Thyroid gland (tissue), 4 donors: Measurements from ENCODE around the gene SLC22A14. TPM values are rescaled to one million over a fixed set of nuclear protein-coding genes. Genes with fewer than 3 reads are reported as not detected.

ENCODE experiments used
- DNase-seq, 2 donors: peaks; one replicate each; pipeline ENCODE4 v3.0.0-alpha.2; 2019
- H3K27ac ChIP-seq, 3 donors: fragments of 200-600 bp; sonication (generic); 1 replicate in 2 of 3; 2 replicates in 1 of 3; pipeline ENCODE4 v1.5.1; 2016 to 2019; ENCODE audit warnings: mild to moderate bottlenecking in 1 of 3, moderate library complexity in 1 of 3
- H3K27me3 ChIP-seq: fragments of 200-600 bp; sonication (generic); one replicate; pipeline ENCODE4 v1.5.1; 2019
- H3K36me3 ChIP-seq, 2 donors: fragments of 200-600 bp; sonication (generic); one replicate each; pipeline ENCODE4 v1.5.1; 2016 to 2019
- H3K4me1 ChIP-seq, 2 donors: fragments of 200-600 bp; sonication (generic); one replicate each; pipeline ENCODE4 v1.5.1; 2017 to 2019
- H3K4me3 ChIP-seq, 3 donors: fragments of 200-600 bp; sonication (generic); replicated peaks in 1 of 3; 1 replicate in 2 of 3; 2 replicates in 1 of 3; pipeline ENCODE4 v1.5.1; 2016; ENCODE audit warnings: mild to moderate bottlenecking in 1 of 3
- H3K9me3 ChIP-seq: fragments of 200-600 bp; sonication (generic); one replicate; pipeline ENCODE4 v1.5.1; 2017
- POLR2A ChIP-seq, 2 donors: fragments of 450-650 bp; IDR thresholded peaks; one replicate each; pipeline ENCODE4 v1.6.1; 2017; ENCODE audit warnings: antibody characterized with exemption in 2 of 2, mild to moderate bottlenecking in 2 of 2, moderate library complexity in 1 of 2
- WGBS, 2 donors: methylation state at CpG; one replicate each; pipeline ENCODE4 v1.1.5; 2017; 5-methylcytosine and 5-hydroxymethylcytosine counted together
- intact Hi-C: fragments of 100-400 bp; cut with DNase I; formaldehyde crosslinking; loops from one replicate; pipeline ENCODE4 v1.15.1; 2023
- total RNA-seq, 4 donors: library from RNA; depleted of rRNA; stranded (reverse); fragments of >200 nt; gene quantifications; one replicate each; pipeline ENCODE4 v1.2.3, GENCODE V29; 2016
- TF ChIP-seq, protein P1 (sequence below), 6 experiments: fragments of 200-600 bp in 3 of 6; fragments of 450-650 bp in 3 of 6; sonication (generic) in 3 of 6; IDR thresholded peaks; one replicate each; pipeline ENCODE4 v1.5.1; 2016 to 2019; ENCODE audit warnings: antibody characterized with exemption in 6 of 6, mild to moderate bottlenecking in 2 of 6, inconsistent platforms in 1 of 6, moderate library complexity in 1 of 6

SLC22A14 gene
- total RNA-seq, 4 donors from 2014 or later: not detected

DNA sequence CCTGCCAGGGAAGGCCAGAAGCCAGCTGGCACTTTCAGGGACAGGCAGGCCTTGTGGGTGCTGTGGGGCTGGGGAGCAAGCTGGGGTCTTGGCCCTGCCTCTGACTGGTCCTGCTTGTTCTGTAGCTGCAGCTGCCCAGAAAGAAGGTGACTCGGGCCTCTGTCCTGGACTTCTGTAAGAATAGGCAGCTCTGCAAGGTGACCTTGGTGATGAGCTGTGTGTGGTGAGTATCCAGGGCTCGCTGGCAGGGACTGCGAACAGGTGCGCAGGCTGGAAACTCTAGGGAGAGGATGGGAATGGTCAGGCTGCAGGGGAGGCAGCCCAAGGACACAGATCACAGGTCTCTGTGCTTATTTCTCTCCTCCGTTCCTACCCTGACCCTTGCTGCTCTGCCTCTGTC is 31.2 kb downstream of the SLC22A14 start:
- no peaks in the 10 kb centered on the region for H3K27me3 ChIP-seq
- no peak overlapping the region for H3K4me3 ChIP-seq
- TF ChIP-seq, protein P1, sequence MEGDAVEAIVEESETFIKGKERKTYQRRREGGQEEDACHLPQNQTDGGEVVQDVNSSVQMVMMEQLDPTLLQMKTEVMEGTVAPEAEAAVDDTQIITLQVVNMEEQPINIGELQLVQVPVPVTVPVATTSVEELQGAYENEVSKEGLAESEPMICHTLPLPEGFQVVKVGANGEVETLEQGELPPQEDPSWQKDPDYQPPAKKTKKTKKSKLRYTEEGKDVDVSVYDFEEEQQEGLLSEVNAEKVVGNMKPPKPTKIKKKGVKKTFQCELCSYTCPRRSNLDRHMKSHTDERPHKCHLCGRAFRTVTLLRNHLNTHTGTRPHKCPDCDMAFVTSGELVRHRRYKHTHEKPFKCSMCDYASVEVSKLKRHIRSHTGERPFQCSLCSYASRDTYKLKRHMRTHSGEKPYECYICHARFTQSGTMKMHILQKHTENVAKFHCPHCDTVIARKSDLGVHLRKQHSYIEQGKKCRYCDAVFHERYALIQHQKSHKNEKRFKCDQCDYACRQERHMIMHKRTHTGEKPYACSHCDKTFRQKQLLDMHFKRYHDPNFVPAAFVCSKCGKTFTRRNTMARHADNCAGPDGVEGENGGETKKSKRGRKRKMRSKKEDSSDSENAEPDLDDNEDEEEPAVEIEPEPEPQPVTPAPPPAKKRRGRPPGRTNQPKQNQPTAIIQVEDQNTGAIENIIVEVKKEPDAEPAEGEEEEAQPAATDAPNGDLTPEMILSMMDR (IDR thresholded peaks at IDR 0.05): no peak
- TF ChIP-seq POLR2A (IDR thresholded peaks at IDR 0.05): no peak
- no peaks in the 10 kb centered on the region for H3K4me1 ChIP-seq
- 89 to 91% methylated on average over 4 to 5 of the region's 5 CpGs for WGBS, 2 donors
- H3K36me3 ChIP-seq: no peaks in the 10 kb centered on the region
- DNase-seq: no peak
- no peak overlapping the region for H3K27ac ChIP-seq
- intact Hi-C loops: no loop called here
- H3K9me3 ChIP-seq: no peaks in the 10 kb centered on the region

DNA sequence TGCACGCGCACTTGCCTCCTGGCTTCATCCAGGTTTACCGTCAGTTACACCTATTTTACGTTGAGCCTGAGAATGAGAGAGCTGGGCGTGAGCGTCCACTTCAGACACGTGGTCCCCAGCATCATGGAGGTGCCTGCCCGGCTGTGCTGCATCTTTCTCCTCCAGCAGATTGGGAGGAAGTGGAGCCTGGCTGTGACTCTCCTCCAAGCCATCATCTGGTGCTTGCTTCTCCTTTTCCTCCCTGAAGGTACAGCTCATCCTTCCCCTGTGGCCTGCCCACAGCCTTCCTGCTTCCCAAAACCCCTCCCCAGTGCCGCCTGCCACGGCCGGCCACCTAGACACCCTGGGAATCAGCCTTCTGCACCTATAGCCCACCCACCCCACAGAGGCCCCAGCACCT is 31.6 kb downstream of the SLC22A14 start:
- Histone ChIP-seq H3K36me3 (no peaks in the 10 kb centered on the region), H3K9me3 (no peaks in the 10 kb centered on the region), H3K27ac (no peak overlapping the region), H3K4me3 (no peak overlapping the region), H3K4me1 (no peaks in the 10 kb centered on the region), H3K27me3 (no peaks in the 10 kb centered on the region)
- WGBS, 2 donors: 82 to 84% methylated on average over 9 to 11 of the region's 11 CpGs
- intact Hi-C loops: no loop called here
- TF ChIP-seq POLR2A (IDR thresholded peaks at IDR 0.05): no peak
- TF ChIP-seq, protein P1 (IDR thresholded peaks at IDR 0.05): no peak
- DNase-seq: no peak

DNA sequence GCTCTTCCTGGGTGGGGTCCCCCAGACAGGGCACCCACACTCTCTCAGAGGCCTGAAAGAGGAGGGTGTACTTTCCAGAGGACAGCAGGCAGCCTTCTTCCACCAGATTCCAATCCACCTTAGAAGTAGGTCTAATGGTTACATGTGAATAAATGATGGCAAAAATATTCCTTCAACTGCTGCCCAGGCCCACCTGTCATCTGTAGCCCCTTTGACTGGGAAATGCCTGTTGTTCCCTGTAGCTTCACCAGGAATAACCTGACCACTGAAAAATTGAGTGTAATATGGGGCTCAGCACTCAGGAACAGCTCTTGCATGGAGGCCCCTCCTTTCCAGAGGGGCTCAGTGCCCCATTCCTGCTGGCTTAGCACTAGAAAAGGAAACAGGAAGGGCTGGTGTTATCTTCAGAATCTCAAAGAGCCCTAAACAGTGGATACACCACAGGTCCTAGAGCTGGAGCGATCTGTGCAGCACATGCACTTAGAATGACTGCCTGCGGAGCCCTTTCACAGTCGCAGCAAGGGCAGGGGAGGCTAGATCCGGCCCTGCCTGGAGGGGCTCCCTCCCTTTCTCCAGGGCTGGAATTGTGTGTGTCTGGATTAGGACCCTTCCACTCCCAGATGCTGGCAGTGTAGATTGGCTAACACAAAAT is 32.1 kb downstream of the SLC22A14 start:
- TF ChIP-seq POLR2A (IDR thresholded peaks at IDR 0.05): no peak
- TF ChIP-seq, protein P1 (IDR thresholded peaks at IDR 0.05): no peak
- 32 to 44% methylated on average over 4 of the region's 4 CpGs for WGBS, 2 donors

DNA sequence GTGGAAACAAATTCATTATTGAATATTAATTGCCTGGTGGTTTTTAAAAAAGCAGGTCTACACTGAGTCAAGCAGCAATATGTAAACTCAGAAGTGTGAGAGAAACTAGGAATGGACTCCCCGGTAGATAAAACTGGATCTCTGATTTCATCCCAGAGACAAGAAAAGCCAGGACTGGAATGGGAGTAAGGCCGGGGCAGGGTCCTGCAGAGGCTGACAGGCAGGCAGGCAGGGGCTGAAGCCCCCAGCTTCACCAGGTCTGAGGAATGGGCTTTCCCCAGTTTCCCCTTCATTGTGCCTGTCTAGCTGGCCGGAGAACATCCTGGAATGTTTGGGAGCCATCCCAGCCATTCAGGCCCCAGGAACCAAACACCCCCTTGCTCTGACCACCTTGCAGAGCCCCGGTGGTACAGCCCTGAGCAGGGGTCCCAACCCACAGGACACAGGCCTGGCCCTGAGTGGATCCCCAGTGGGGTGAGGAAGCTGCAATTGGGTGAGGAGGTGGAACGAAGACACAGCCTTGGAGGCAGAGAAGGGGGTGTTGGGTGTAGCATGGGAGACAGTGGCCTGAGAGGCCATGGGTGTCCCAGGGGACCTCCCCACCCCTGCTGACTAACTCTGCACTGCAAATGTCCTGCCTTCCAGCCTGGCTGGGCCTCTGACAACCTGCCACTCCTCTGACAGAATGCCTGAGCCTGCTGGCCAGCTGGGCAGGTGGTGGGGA is 32.8 kb downstream of the SLC22A14 start:
- no peaks in the 10 kb centered on the region for H3K9me3 ChIP-seq
- TF ChIP-seq, protein P1 (IDR thresholded peaks at IDR 0.05): no peak
- H3K27ac ChIP-seq: no peak overlapping the region
- H3K4me1 ChIP-seq: no peaks in the 10 kb centered on the region
- no peaks in the 10 kb centered on the region for H3K36me3 ChIP-seq
- 55 to 77% methylated on average over 4 to 5 of the region's 5 CpGs for WGBS, 2 donors
- H3K27me3 ChIP-seq: no peaks in the 10 kb centered on the region
- intact Hi-C loops: no loop called here
- no peak for DNase-seq
- H3K4me3 ChIP-seq: no peak overlapping the region

More for the DNA sequence above, 32.1 kb downstream of the SLC22A14 start:
- no peaks in the 10 kb centered on the region for H3K4me1 ChIP-seq
- H3K27me3 ChIP-seq: no peaks in the 10 kb centered on the region
- no peak overlapping the region for H3K27ac ChIP-seq
- no peak for DNase-seq
- intact Hi-C loops: no loop called here
- H3K36me3 ChIP-seq: no peaks in the 10 kb centered on the region
- H3K4me3 ChIP-seq: no peak overlapping the region
- H3K9me3 ChIP-seq: no peaks in the 10 kb centered on the region
